ENCODE measurements around the gene TBC1D1. TPM values are rescaled to one million over a fixed set of nuclear protein-coding genes. Genes with fewer than 3 reads are reported as not detected.

The TBC1D1 gene
- total RNA-seq, 1 experiment from 2014 or later, result 36.0 TPM

DNA sequence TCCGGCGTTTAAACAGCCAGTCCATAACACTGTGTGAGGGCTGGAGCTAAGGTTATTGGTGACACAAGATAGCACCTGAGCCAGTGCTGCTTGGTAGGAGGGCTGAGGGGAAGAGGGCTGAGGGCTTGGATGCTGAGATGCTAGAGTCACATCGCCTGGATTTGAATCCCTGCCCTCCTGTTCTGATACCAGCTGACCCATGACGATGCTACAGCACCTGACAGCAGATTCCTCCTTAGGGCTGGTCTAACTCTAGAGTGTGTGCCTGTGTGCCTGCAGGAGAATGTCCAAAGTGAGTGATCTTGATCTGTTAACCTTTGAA lies 171.9 kb downstream of the TBC1D1 start:
- TF ChIP-seq, protein P1, sequence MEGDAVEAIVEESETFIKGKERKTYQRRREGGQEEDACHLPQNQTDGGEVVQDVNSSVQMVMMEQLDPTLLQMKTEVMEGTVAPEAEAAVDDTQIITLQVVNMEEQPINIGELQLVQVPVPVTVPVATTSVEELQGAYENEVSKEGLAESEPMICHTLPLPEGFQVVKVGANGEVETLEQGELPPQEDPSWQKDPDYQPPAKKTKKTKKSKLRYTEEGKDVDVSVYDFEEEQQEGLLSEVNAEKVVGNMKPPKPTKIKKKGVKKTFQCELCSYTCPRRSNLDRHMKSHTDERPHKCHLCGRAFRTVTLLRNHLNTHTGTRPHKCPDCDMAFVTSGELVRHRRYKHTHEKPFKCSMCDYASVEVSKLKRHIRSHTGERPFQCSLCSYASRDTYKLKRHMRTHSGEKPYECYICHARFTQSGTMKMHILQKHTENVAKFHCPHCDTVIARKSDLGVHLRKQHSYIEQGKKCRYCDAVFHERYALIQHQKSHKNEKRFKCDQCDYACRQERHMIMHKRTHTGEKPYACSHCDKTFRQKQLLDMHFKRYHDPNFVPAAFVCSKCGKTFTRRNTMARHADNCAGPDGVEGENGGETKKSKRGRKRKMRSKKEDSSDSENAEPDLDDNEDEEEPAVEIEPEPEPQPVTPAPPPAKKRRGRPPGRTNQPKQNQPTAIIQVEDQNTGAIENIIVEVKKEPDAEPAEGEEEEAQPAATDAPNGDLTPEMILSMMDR (IDR thresholded peaks at IDR 0.05; ENCODE audit: unreplicated experiment), result no peak
- Mint-ChIP-seq H3K27ac (ENCODE audit: low read depth, unreplicated experiment) (peak overlapping the region; percentile 57), H3K36me3 (ENCODE audit: insufficient read depth, unreplicated experiment) (no peaks in the 10 kb centered on the region), H3K4me3 (ENCODE audit: unreplicated experiment) (peak overlapping the region; percentile 66), H3K4me1 (ENCODE audit: insufficient read depth, unreplicated experiment) (peaks cover 5% of the 10 kb centered on the region), H3K9me3 (ENCODE audit: unreplicated experiment) (no peaks in the 10 kb centered on the region), H3K27me3 (ENCODE audit: insufficient read depth, unreplicated experiment) (no peaks in the 10 kb centered on the region)
- intact Hi-C loops (cut with micrococcal nuclease), result loop anchor here (1.0 to 5.0 kb wide), 5 partner anchors 116 to 795 kb away; partner anchors contain the start of gene TLR6
- BruUV-seq (replicated peaks), result no TSS peak
- ChIA-PET POLR2A (interaction anchor here (0.6 to 1.7 kb wide), 6 partner anchors 101 to 608 kb away, joined by 3 to 6 read pairs (median 3); no protein-coding TSS in a partner anchor), CTCF (interaction anchor here (0.5 to 3.2 kb wide), 53 partner anchors 8 to 858 kb away, joined by 3 to 24 read pairs (median 4); partner anchors contain the start of gene TLR10)
- no peak for DNase-seq (ENCODE audit: unreplicated experiment)

DNA sequence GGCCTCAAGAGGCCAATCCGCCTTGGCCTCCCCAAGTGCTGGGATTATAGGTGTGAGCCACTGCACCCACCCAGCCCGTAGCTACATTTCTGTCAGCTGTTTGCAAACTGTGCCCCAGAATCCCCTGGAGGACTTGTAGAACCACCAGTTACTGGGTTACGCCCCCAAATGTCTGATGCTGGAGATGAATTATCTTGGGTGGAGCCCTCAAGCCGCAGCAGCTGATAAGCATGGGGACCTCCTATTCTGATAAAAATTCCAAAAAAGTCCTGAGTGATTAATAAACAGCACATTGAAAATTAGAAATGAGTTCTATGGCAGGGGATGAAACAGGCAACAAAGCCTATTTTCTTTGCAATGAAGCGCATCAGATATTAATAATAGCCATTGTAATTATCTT lies 174.3 kb downstream of the TBC1D1 start:
- ChIA-PET CTCF (interaction anchor here (0.6 to 1.6 kb wide), 5 partner anchors 59 to 577 kb away, joined by 3 to 4 read pairs (median 3); no protein-coding TSS in a partner anchor), POLR2A (interaction anchor here (0.6 kb wide), 1 partner anchor 106 kb away, joined by 3 read pairs; no protein-coding TSS in a partner anchor)
- Mint-ChIP-seq H3K36me3 (ENCODE audit: insufficient read depth, unreplicated experiment) (no peaks in the 10 kb centered on the region), H3K27me3 (ENCODE audit: insufficient read depth, unreplicated experiment) (no peaks in the 10 kb centered on the region), H3K4me1 (ENCODE audit: insufficient read depth, unreplicated experiment) (peaks cover 5% of the 10 kb centered on the region), H3K27ac (ENCODE audit: low read depth, unreplicated experiment) (no peak overlapping the region), H3K9me3 (ENCODE audit: unreplicated experiment) (no peaks in the 10 kb centered on the region), H3K4me3 (ENCODE audit: unreplicated experiment) (no peak overlapping the region)
- intact Hi-C loops (cut with micrococcal nuclease), result no loop called here
- BruUV-seq (replicated peaks), result no TSS peak
- TF ChIP-seq, protein P1 (IDR thresholded peaks at IDR 0.05; ENCODE audit: unreplicated experiment), result no peak
- DNase-seq (ENCODE audit: unreplicated experiment), result no peak

GRCh38 chr4:38065900-38066299 lies 175.0 kb downstream of the TBC1D1 start:
- TF ChIP-seq, protein P1 (IDR thresholded peaks at IDR 0.05; ENCODE audit: unreplicated experiment), result no peak
- no TSS peak for BruUV-seq (replicated peaks)
- POLR2A ChIA-PET, result interaction anchor here (0.6 to 0.7 kb wide), 2 partner anchors 105 to 601 kb away, joined by 3 to 5 read pairs; no protein-coding TSS in a partner anchor
- no peaks in the 10 kb centered on the region for H3K9me3 Mint-ChIP-seq (ENCODE audit: unreplicated experiment)
- DNase-seq (ENCODE audit: unreplicated experiment), result no peak
- intact Hi-C loops (cut with micrococcal nuclease), result no loop called here
- H3K27me3 Mint-ChIP-seq (ENCODE audit: insufficient read depth, unreplicated experiment), result no peaks in the 10 kb centered on the region
- H3K36me3 Mint-ChIP-seq (ENCODE audit: insufficient read depth, unreplicated experiment), result no peaks in the 10 kb centered on the region
- CTCF ChIA-PET, result interaction anchor here (0.5 to 0.7 kb wide), 3 partner anchors 20 to 320 kb away, joined by 3 to 4 read pairs (median 3); no protein-coding TSS in a partner anchor
- H3K4me3 Mint-ChIP-seq (ENCODE audit: unreplicated experiment), result no peak overlapping the region
- H3K27ac Mint-ChIP-seq (ENCODE audit: low read depth, unreplicated experiment), result no peak overlapping the region
- H3K4me1 Mint-ChIP-seq (ENCODE audit: insufficient read depth, unreplicated experiment), result peaks cover 2% of the 10 kb centered on the region

DNA sequence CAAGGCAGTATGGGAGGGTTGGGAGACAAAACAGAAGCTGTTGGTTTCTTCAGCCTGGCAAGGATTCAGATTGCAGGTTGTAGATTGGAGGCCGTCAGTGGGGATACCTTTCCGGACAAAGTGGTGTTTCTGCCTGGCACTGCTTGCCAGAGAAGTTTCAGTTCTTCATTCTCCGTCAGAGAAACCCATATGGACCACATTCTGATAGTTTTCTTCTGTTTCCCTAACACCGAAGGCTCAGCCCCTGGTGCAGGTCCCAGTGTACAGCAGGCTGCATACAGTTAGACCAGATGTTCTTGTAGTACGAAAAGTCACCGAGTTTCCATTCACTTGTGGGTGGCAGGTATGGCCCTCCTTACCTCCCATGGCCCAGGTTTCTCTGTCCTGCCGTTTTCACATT lies 176.6 kb downstream of the TBC1D1 start:
- Mint-ChIP-seq H3K27me3 (ENCODE audit: insufficient read depth, unreplicated experiment) (no peaks in the 10 kb centered on the region), H3K27ac (ENCODE audit: low read depth, unreplicated experiment) (no peak overlapping the region), H3K36me3 (ENCODE audit: insufficient read depth, unreplicated experiment) (no peaks in the 10 kb centered on the region), H3K4me1 (ENCODE audit: insufficient read depth, unreplicated experiment) (peaks cover 7% of the 10 kb centered on the region), H3K4me3 (ENCODE audit: unreplicated experiment) (no peak overlapping the region), H3K9me3 (ENCODE audit: unreplicated experiment) (no peaks in the 10 kb centered on the region)
- no TSS peak for BruUV-seq (replicated peaks)
- TF ChIP-seq, protein P1 (IDR thresholded peaks at IDR 0.05; ENCODE audit: unreplicated experiment), result no peak
- CTCF ChIA-PET, result interaction anchor here (1.2 kb wide), 1 partner anchor 114 kb away, joined by 4 read pairs; no protein-coding TSS in a partner anchor
- DNase-seq (ENCODE audit: unreplicated experiment), result no peak
- POLR2A ChIA-PET, result no interaction called here
- intact Hi-C loops (cut with micrococcal nuclease), result no loop called here
